Stimulated activated CD4-positive, alpha-beta T cell treated with anti-CD3 and anti-CD28 coated beads, Interleukin-2, amount 100 ng/mL, for 4 hours (primary cell): ENCODE data around the gene NOP10.
A peak's percentile ranks its signal among the peaks of the same experiment; 100 is the strongest.
"Not testable (repeated sequence)": the region's sequence is repeated elsewhere in the genome, so short reads cannot be mapped to it uniquely, and the experiment has no call there.

Source experiments
- DNase-seq: peaks from one replicate; pipeline ENCODE4 v3.0.0-alpha.2; 2020; ENCODE audit warnings: low read depth

The NOP10 gene

GRCh38 chr15:34342737-34343575 is at the start of gene NOP10, which contains the start of gene NUTM1:
NOP10 (minus strand) TSS chr15:34343136; CDS start chr15:34343073, 63 bp downstream.
NUTM1 (plus strand) TSS chr15:34343315; CDS start chr15:34343697, 382 bp downstream.
- DNase-seq, result peak; percentile 89

- not testable (repeated sequence) for DNase-seq
These were observed 46.7 kb upstream of the NOP10 start for GRCh38 chr15:34389594-34390086.

GRCh38 chr15:34381829-34382521 is 39.0 kb upstream of the NOP10 start:
- DNase-seq, result not testable (repeated sequence)

- DNase-seq, result not testable (repeated sequence)
These were observed 37.6 kb upstream of the NOP10 start for GRCh38 chr15:34380491-34380890.

GRCh38 chr15:34376856-34377255 is 33.9 kb upstream of the NOP10 start:
- no peak for DNase-seq

- DNase-seq, result not testable (repeated sequence)
These were observed 32.6 kb upstream of the NOP10 start for GRCh38 chr15:34375541-34375940.

- DNase-seq, result no peak
These were observed 31.9 kb upstream of the NOP10 start for GRCh38 chr15:34374816-34375215.

- no peak for DNase-seq
These were observed 31.0 kb upstream of the NOP10 start for GRCh38 chr15:34373951-34374350.

- no peak for DNase-seq
These were observed 27.7 kb upstream of the NOP10 start for GRCh38 chr15:34370643-34371042.

- DNase-seq, result no peak
These were observed 27.2 kb upstream of the NOP10 start for GRCh38 chr15:34370129-34370528.

GRCh38 chr15:34367101-34368081 is 24.5 kb upstream of the NOP10 start, which contains the start of gene LPCAT4:
LPCAT4 (minus strand) TSS chr15:34367196; CDS start chr15:34367100, 96 bp downstream.
- peak; percentile 82 for DNase-seq

GRCh38 chr15:34366271-34367065 is 23.5 kb upstream of the NOP10 start:
- peak; percentile 20 for DNase-seq

GRCh38 chr15:34365836-34366235 is 22.9 kb upstream of the NOP10 start:
- no peak for DNase-seq

- DNase-seq, result no peak
These were observed 22.3 kb upstream of the NOP10 start for GRCh38 chr15:34365091-34365825.

GRCh38 chr15:34364041-34364440 is 21.1 kb upstream of the NOP10 start:
- no peak for DNase-seq

GRCh38 chr15:34362047-34362773 is 19.3 kb upstream of the NOP10 start:
- DNase-seq, result no peak

- DNase-seq, result no peak
These were observed 18.3 kb upstream of the NOP10 start for GRCh38 chr15:34361278-34361677.

- DNase-seq, result no peak
These were observed 17.4 kb upstream of the NOP10 start for GRCh38 chr15:34360298-34360697.

GRCh38 chr15:34359416-34359815 is 16.5 kb upstream of the NOP10 start:
- no peak for DNase-seq
